ENCODE data around the gene PIK3AP1.
"Not testable (repeated sequence)": the region's sequence is repeated elsewhere in the genome, so short reads cannot be mapped to it uniquely, and the experiment has no call there.

The PIK3AP1 gene

GRCh38 chr10:96696845-96697425, 23.4 kb downstream of the PIK3AP1 start:
- no peak for DNase-seq (ENCODE audit: low read depth, low spot score)

- DNase-seq (ENCODE audit: low read depth, low spot score), result no peak
Observed at GRCh38 chr10:96695975-96696634, 24.2 kb downstream of the PIK3AP1 start.

GRCh38 chr10:96695366-96695765, 24.9 kb downstream of the PIK3AP1 start:
- no peak for DNase-seq (ENCODE audit: low read depth, low spot score)

GRCh38 chr10:96693431-96693830, 26.9 kb downstream of the PIK3AP1 start:
- DNase-seq (ENCODE audit: low read depth, low spot score), result no peak

GRCh38 chr10:96692427-96692826, 27.9 kb downstream of the PIK3AP1 start:
- no peak for DNase-seq (ENCODE audit: low read depth, low spot score)

GRCh38 chr10:96691761-96692160, 28.6 kb downstream of the PIK3AP1 start:
- DNase-seq (ENCODE audit: low read depth, low spot score), result no peak

GRCh38 chr10:96690755-96691730, 29.3 kb downstream of the PIK3AP1 start:
- DNase-seq (ENCODE audit: low read depth, low spot score), result peak; percentile 29

GRCh38 chr10:96688789-96689188, 31.5 kb downstream of the PIK3AP1 start:
- DNase-seq (ENCODE audit: low read depth, low spot score), result no peak

- no peak for DNase-seq (ENCODE audit: low read depth, low spot score)
Observed at GRCh38 chr10:96687317-96688012, 32.8 kb downstream of the PIK3AP1 start.

GRCh38 chr10:96686514-96686913, 33.8 kb downstream of the PIK3AP1 start:
- no peak for DNase-seq (ENCODE audit: low read depth, low spot score)

- DNase-seq (ENCODE audit: low read depth, low spot score), result no peak
Observed at GRCh38 chr10:96685306-96685705, 35.0 kb downstream of the PIK3AP1 start.

- DNase-seq (ENCODE audit: low read depth, low spot score), result no peak
Observed at GRCh38 chr10:96684826-96685225, 35.5 kb downstream of the PIK3AP1 start.

- no peak for DNase-seq (ENCODE audit: low read depth, low spot score)
Observed at GRCh38 chr10:96683710-96684109, 36.6 kb downstream of the PIK3AP1 start.

- DNase-seq (ENCODE audit: low read depth, low spot score), result peak; percentile 75
Observed at GRCh38 chr10:96683065-96683464, 37.2 kb downstream of the PIK3AP1 start.

- no peak for DNase-seq (ENCODE audit: low read depth, low spot score)
Observed at GRCh38 chr10:96681524-96681923, 38.8 kb downstream of the PIK3AP1 start.

- DNase-seq (ENCODE audit: low read depth, low spot score), result not testable (repeated sequence)
Observed at GRCh38 chr10:96680463-96680862, 39.9 kb downstream of the PIK3AP1 start.

GRCh38 chr10:96678725-96679124, 41.6 kb downstream of the PIK3AP1 start:
- DNase-seq (ENCODE audit: low read depth, low spot score), result no peak

- DNase-seq (ENCODE audit: low read depth, low spot score), result no peak
Observed at GRCh38 chr10:96676272-96677112, 43.8 kb downstream of the PIK3AP1 start.

- no peak for DNase-seq (ENCODE audit: low read depth, low spot score)
Observed at GRCh38 chr10:96675846-96676245, 44.5 kb downstream of the PIK3AP1 start.

- DNase-seq (ENCODE audit: low read depth, low spot score), result peak; percentile 63
Observed at GRCh38 chr10:96673318-96674099, 46.8 kb downstream of the PIK3AP1 start.

All from astrocyte of the hippocampus (primary cell).